IMR-90 (cell line): ENCODE data around the gene KLHL12.

ENCODE experiments used
- BHLHE40 ChIP-seq: fragments of 150-350 bp; IDR thresholded peaks from 2 replicates; pipeline ENCODE4 v1.6.1; 2016; ENCODE audit warnings: mild to moderate bottlenecking, low read depth, low read length
- CHD1 ChIP-seq: IDR thresholded peaks from 2 replicates; pipeline ENCODE4 v1.6.1; 2012; ENCODE audit warnings: low read depth, low read length, improper control_type of control experiment
- CTCF ChIP-seq: conservative IDR thresholded peaks from 2 replicates; pipeline ENCODE4 v1.5.1; 2012; ENCODE audit warnings: mild to moderate bottlenecking, low read depth, low read length, improper control_type of control experiment
- MAFK ChIP-seq: IDR thresholded peaks from 2 replicates; pipeline ENCODE4 v1.6.1; 2012; ENCODE audit warnings: low read depth, low read length, improper control_type of control experiment
- MAZ ChIP-seq: IDR thresholded peaks from 2 replicates; pipeline ENCODE4 v1.6.1; 2012; ENCODE audit warnings: low read depth, mild to moderate bottlenecking, low read length, improper control_type of control experiment, moderate library complexity, borderline replicate concordance
- MXI1 ChIP-seq: IDR thresholded peaks from 2 replicates; pipeline ENCODE4 v1.6.1; 2012; ENCODE audit warnings: low read depth, mild to moderate bottlenecking, low read length, moderate library complexity, borderline replicate concordance
- POLR2A ChIP-seq: IDR thresholded peaks from 2 replicates; pipeline ENCODE4 v1.6.1; 2012; ENCODE audit warnings: mild to moderate bottlenecking, low read depth, low read length
- SMC3 ChIP-seq: fragments of 150-350 bp; IDR thresholded peaks from 2 replicates; pipeline ENCODE4 v1.6.1; 2016; ENCODE audit warnings: low read depth, mild to moderate bottlenecking, antibody characterized with exemption, low read length, moderate library complexity
- USF2 ChIP-seq: fragments of 150-350 bp; IDR thresholded peaks from 2 replicates; pipeline ENCODE4 v1.6.1; 2017; ENCODE audit warnings: mild to moderate bottlenecking, antibody characterized with exemption, low read length, low read depth

GRCh38 chr1:202892501-202892900, 34.5 kb downstream of the KLHL12 start:
- no peak for TF ChIP-seq CTCF
- no peak for TF ChIP-seq POLR2A
- TF ChIP-seq MXI1: no peak
- no peak for TF ChIP-seq CHD1
- TF ChIP-seq SMC3: no peak
- TF ChIP-seq USF2: no peak
- TF ChIP-seq MAFK: no peak
- TF ChIP-seq BHLHE40: no peak
- TF ChIP-seq MAZ: no peak
